Esophagus muscularis mucosa (tissue), 4 donors: ENCODE results near the gene SLC30A2. TPM values are rescaled to one million over a fixed set of nuclear protein-coding genes. Genes with fewer than 3 reads are reported as not detected.

Experiments used
- DNase-seq: peaks from one replicate; pipeline ENCODE4 v3.0.0-alpha.2; 2017; ENCODE audit errors: extremely low spot score
- H3K27ac ChIP-seq, 4 donors: fragments of 200-600 bp; sonication (generic); replicated peaks in 1 of 4; 1 replicate in 3 of 4; 2 replicates in 1 of 4; pipeline ENCODE4 v1.5.1; 2016 to 2019; ENCODE audit warnings: mild to moderate bottlenecking in 1 of 4
- H3K27me3 ChIP-seq, 4 donors: fragments of 200-600 bp; sonication (generic); one replicate each; pipeline versions ENCODE4 v1.5.1 to v1.6.0; 2016 to 2019
- H3K36me3 ChIP-seq, 4 donors: fragments of 200-600 bp; sonication (generic); one replicate each; pipeline ENCODE4 v1.5.1; 2016 to 2019
- H3K4me1 ChIP-seq, 4 donors: fragments of 200-600 bp; sonication (generic); one replicate each; pipeline ENCODE4 v1.5.1; 2016 to 2019
- H3K4me3 ChIP-seq, 4 donors: fragments of 200-600 bp; sonication (generic); 1 replicate in 2 of 4; 2 replicates in 2 of 4; pipeline ENCODE4 v1.5.1; 2016 to 2019; ENCODE audit warnings: mild to moderate bottlenecking in 4 of 4, moderate library complexity in 1 of 4
- H3K9me3 ChIP-seq, 4 donors: fragments of 200-600 bp; sonication (generic); 1 replicate in 3 of 4; 2 replicates in 1 of 4; pipeline ENCODE4 v1.5.1; 2016 to 2019
- EP300 ChIP-seq: sonication (generic); formaldehyde crosslinking; IDR thresholded peaks from one replicate; pipeline ENCODE4 v1.6.1; 2017; ENCODE audit warnings: antibody characterized with exemption
- POLR2A ChIP-seq: fragments of 450-650 bp; IDR thresholded peaks from one replicate; pipeline ENCODE4 v1.6.1; 2017; ENCODE audit warnings: antibody characterized with exemption, moderate library complexity, mild to moderate bottlenecking, low read depth
- POLR2AphosphoS5 ChIP-seq, 2 donors: sonication (generic); formaldehyde crosslinking; IDR thresholded peaks; one replicate each; pipeline ENCODE4 v1.6.1; 2017; ENCODE audit warnings: antibody characterized with exemption in 2 of 2
- WGBS: methylation state at CpG from one replicate; pipeline ENCODE4 v1.1.5; 2018; 5-methylcytosine and 5-hydroxymethylcytosine counted together
- intact Hi-C: fragments of 100-400 bp; cut with DNase I; formaldehyde crosslinking; loops from one replicate; pipeline ENCODE4 v1.15.1; 2023
- small RNA-seq, 3 donors: library from RNA; depleted of rRNA; stranded (forward); fragments of <200 nt; gene quantifications; one replicate each; pipeline ENCODE3, GENCODE V24; 2016
- total RNA-seq, 4 donors: library from RNA; depleted of rRNA; stranded (reverse); fragments of >200 nt; gene quantifications; one replicate each; pipeline versions ENCODE4 v1.1.0 to v1.2.1, GENCODE V29; 2016
- TF ChIP-seq, protein P1 (sequence below), 3 experiments: fragments of 200-600 bp in 2 of 3; fragments of 450-650 bp in 1 of 3; sonication (generic) in 2 of 3; IDR thresholded peaks; one replicate each; pipeline ENCODE4 v1.5.1; 2017 to 2019; ENCODE audit warnings: antibody characterized with exemption in 3 of 3, mild to moderate bottlenecking in 2 of 3, moderate library complexity in 1 of 3

Gene SLC30A2
- total RNA-seq, 4 donors from 2014 or later = 0.17 TPM; not detected in 3

DNA sequence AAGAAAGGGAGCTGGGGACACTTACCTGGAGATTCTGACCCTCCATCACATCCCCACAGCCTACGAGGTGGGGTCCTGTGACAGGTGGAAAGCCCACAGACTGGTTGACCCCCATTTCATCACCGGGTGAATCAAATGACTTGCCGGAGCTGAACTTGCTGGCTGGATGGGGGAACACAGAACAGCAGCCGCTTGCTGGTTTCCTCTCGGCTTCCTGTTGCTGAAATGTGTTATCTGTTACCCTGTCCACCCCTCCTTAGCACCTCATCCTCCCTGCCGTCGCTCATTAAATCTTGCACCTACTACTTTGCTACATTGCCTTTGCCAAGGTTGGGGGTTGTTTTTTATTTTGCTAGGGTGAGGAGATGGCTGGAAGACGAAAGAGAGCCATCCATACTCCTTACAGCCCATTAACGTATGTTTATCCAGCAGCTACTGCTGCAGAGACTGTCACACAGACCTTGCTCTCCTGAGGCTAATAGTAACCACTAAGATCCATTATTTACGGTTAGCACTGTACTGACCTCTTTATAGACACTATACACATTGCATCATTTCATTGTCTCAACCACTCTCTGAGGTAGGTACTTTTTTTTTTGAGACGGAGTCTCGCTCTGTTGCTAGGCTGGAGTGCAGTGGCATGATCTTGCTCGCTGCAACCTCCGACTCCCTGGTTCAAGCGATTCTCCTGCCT is 55.1 kb downstream of the SLC30A2 start:
- H3K9me3 ChIP-seq = no peaks in the 10 kb centered on the region
- no peak overlapping the region for H3K4me3 ChIP-seq
- WGBS = 81% methylated on average over 15 of the region's 15 CpGs
- peaks cover 0 to 12% (median 3%) of the 10 kb centered on the region in 4 donors for H3K4me1 ChIP-seq
- no peak for TF ChIP-seq POLR2AphosphoS5 (IDR thresholded peaks at IDR 0.05)
- TF ChIP-seq, protein P1, sequence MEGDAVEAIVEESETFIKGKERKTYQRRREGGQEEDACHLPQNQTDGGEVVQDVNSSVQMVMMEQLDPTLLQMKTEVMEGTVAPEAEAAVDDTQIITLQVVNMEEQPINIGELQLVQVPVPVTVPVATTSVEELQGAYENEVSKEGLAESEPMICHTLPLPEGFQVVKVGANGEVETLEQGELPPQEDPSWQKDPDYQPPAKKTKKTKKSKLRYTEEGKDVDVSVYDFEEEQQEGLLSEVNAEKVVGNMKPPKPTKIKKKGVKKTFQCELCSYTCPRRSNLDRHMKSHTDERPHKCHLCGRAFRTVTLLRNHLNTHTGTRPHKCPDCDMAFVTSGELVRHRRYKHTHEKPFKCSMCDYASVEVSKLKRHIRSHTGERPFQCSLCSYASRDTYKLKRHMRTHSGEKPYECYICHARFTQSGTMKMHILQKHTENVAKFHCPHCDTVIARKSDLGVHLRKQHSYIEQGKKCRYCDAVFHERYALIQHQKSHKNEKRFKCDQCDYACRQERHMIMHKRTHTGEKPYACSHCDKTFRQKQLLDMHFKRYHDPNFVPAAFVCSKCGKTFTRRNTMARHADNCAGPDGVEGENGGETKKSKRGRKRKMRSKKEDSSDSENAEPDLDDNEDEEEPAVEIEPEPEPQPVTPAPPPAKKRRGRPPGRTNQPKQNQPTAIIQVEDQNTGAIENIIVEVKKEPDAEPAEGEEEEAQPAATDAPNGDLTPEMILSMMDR (IDR thresholded peaks at IDR 0.05) = no peak
- TF ChIP-seq POLR2A = no peak
- TF ChIP-seq EP300 = no peak
- no peak overlapping the region for H3K27ac ChIP-seq
- intact Hi-C loops = no loop called here
- peaks cover under 1 to 43% (median 23%) of the 10 kb centered on the region in 4 donors for H3K36me3 ChIP-seq
- DNase-seq = no peak
- no peaks in the 10 kb centered on the region for H3K27me3 ChIP-seq

- intact Hi-C loops = no loop called here
- WGBS = 81% methylated on average over 6 of the region's 6 CpGs
- Histone ChIP-seq H3K27me3 (no peaks in the 10 kb centered on the region), H3K4me3 (no peak overlapping the region), H3K4me1 (peaks cover 0 to 12% (median 3%) of the 10 kb centered on the region in 4 donors), H3K27ac (no peak overlapping the region), H3K9me3 (no peaks in the 10 kb centered on the region), H3K36me3 (peaks cover 3 to 49% (median 29%) of the 10 kb centered on the region in 4 donors)
- TF ChIP-seq POLR2A = no peak
- TF ChIP-seq POLR2AphosphoS5 (IDR thresholded peaks at IDR 0.05) = no peak
- TF ChIP-seq, protein P1 (IDR thresholded peaks at IDR 0.05) = no peak
- TF ChIP-seq EP300 = no peak
- no peak for DNase-seq
Observed at GRCh38 chr1:25990251-25990650, 55.7 kb downstream of the SLC30A2 start.

DNA sequence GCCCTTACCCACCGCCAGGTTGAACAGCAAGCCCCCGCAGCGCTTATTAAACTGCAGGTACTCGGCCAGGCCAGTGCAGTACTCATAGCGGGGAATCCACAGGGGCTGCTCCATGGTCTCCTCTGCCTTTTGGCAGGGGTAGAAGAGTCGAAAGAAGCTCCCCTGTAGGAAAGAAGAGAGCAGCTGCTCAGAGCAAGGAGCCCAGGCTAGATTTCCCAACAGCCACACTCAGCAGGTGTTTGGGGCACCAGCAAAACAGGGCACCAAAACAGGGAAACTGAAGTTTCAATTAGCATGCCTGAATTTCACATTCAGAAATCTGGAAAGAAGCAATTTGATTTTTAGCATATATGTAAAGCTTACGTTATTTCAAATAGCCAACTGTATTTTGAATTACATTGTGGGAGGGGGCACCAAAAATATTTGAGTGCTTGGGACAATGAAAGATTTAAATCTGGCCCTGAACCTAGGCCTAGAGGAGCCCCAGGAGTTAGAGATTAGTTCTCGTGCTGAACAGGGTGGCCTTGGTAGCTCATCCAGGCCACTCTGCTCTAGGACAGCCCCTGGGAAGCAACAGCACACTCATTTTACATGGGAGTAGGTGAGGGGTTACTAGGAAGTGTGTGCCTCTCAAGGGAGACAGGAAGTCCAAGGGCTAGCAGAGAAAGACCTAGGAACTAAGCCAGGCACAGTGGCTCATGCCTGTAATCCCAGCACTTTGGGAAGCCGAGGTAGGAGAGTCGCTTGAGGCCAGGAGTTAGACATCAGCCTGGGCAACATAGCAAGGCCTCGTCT is 56.3 kb downstream of the SLC30A2 start:
- 85% methylated on average over 8 of the region's 11 CpGs for WGBS
- no peak overlapping the region for H3K27ac ChIP-seq
- TF ChIP-seq, protein P1 (IDR thresholded peaks at IDR 0.05) = no peak
- no peak for TF ChIP-seq POLR2A
- no peak for TF ChIP-seq EP300
- no peak for TF ChIP-seq POLR2AphosphoS5 (IDR thresholded peaks at IDR 0.05)
- no peaks in the 10 kb centered on the region for H3K27me3 ChIP-seq
- H3K4me3 ChIP-seq = no peak overlapping the region
- intact Hi-C loops = no loop called here
- no peak for DNase-seq
- H3K4me1 ChIP-seq = peaks cover 0 to 12% (median 3%) of the 10 kb centered on the region in 4 donors
- H3K36me3 ChIP-seq = peaks cover 3 to 56% (median 31%) of the 10 kb centered on the region in 4 donors
- no peaks in the 10 kb centered on the region for H3K9me3 ChIP-seq

DNA sequence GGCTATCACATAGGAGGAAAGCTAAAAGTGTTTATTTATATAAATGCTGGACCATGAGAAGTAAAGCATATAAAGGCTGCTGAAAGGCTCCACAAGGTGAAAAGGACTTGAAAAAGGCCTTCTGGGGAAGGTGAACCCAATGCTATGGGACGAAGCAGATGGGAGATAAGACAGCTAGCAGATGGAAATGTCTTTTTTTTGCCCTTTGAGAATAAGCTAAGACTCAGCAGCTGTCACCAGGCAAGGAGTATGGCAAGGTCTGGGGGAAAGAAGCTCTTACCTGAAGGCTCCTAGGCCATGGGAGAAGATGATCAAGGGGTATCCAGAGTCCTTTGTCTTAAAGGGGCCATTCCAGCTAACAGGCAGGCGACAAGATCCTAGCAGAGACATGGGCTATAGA is 58.0 kb downstream of the SLC30A2 start:
- no peaks in the 10 kb centered on the region for H3K27me3 ChIP-seq
- no peak for DNase-seq
- WGBS = 88% methylated on average over 2 of the region's 2 CpGs
- intact Hi-C loops = no loop called here
- no peak for TF ChIP-seq POLR2AphosphoS5 (IDR thresholded peaks at IDR 0.05)
- TF ChIP-seq, protein P1 (IDR thresholded peaks at IDR 0.05) = no peak
- no peak for TF ChIP-seq EP300
- TF ChIP-seq POLR2A = no peak
- H3K27ac ChIP-seq = no peak overlapping the region
- H3K4me1 ChIP-seq = peaks cover 0 to 12% (median 0%) of the 10 kb centered on the region in 4 donors
- no peaks in the 10 kb centered on the region for H3K9me3 ChIP-seq
- peaks cover 15 to 71% (median 44%) of the 10 kb centered on the region in 4 donors for H3K36me3 ChIP-seq
- no peak overlapping the region for H3K4me3 ChIP-seq

Small RNA genes within 50 kb of the gene (small RNA-seq; reads per million reads assigned to genes)
- gene RF00283 (0 reads per million in 3 donors), gene RF00492 (0 reads per million in 3 donors)

Other genes starting within 250 kb of the SLC30A2 start
- gene SELENON, start 245.9 kb downstream of the SLC30A2 start, total RNA-seq = 10 to 100 TPM; 35.3 to 75.1 (median 50.5) TPM
- gene MTFR1L, start 226.2 kb downstream of the SLC30A2 start, total RNA-seq = 100 to 1,000 TPM in 2 of 4 donors, 10 to 100 TPM in 2; 91.1 to 107 (median 101) TPM
- not detected for gene AUNIP, start 186.7 kb downstream of the SLC30A2 start, total RNA-seq
- gene PAQR7, start 170.4 kb downstream of the SLC30A2 start, total RNA-seq = 1 to 10 TPM; 4.6 to 9.3 (median 8.0) TPM
- 10 to 100 TPM; 15.0 to 25.7 (median 16.8) TPM for gene STMN1, start 139.7 kb downstream of the SLC30A2 start, total RNA-seq
- 1 to 10 TPM; 6.1 to 10.0 (median 9.2) TPM for gene PAFAH2, start 48.1 kb downstream of the SLC30A2 start, total RNA-seq
- gene EXTL1, start 24.3 kb downstream of the SLC30A2 start, total RNA-seq = 1 to 10 TPM in 1 of 4 donors, under 1 TPM in 2, not detected in 1; 0.33 to 2.1 (median 0.97) TPM
- 1 to 10 TPM in 2 of 4 donors, under 1 TPM in 1, not detected in 1; 0.42 to 4.1 (median 2.1) TPM for gene TRIM63, start 21.5 kb upstream of the SLC30A2 start, total RNA-seq
- 1 to 10 TPM; 5.1 to 6.4 (median 5.7) TPM for gene PDIK1L, start 65.7 kb upstream of the SLC30A2 start, total RNA-seq
- gene FAM110D, start 113.0 kb upstream of the SLC30A2 start, total RNA-seq = 10 to 100 TPM in 2 of 4 donors, 1 to 10 TPM in 2; 2.9 to 17.9 (median 11.6) TPM
- gene C1orf232, start 122.8 kb upstream of the SLC30A2 start, total RNA-seq = not detected
- gene ZNF593, start 123.8 kb upstream of the SLC30A2 start, total RNA-seq = 10 to 100 TPM; 10.4 to 41.6 (median 22.5) TPM
- gene ZNF593OS, start 125.7 kb upstream of the SLC30A2 start, total RNA-seq = not detected
- gene CNKSR1, start 131.4 kb upstream of the SLC30A2 start, total RNA-seq = 1 to 10 TPM; 1.4 to 2.6 (median 1.9) TPM
- gene CATSPER4, start 144.5 kb upstream of the SLC30A2 start, total RNA-seq = not detected
- gene CEP85, start 188.1 kb upstream of the SLC30A2 start, total RNA-seq = 1 to 10 TPM; 3.0 to 6.3 (median 4.8) TPM
- gene SH3BGRL3, start 234.0 kb upstream of the SLC30A2 start, total RNA-seq = 10 to 100 TPM; 52.7 to 81.7 (median 59.8) TPM